GM12865 (cell line): ENCODE data around the gene FARP1.

ENCODE experiments used
- DNase-seq: peaks from one replicate; pipeline ENCODE4 v3.0.0; 2010; ENCODE audit warnings: low read depth
- H3K4me3 ChIP-seq: 2 replicates; pipeline ENCODE4 v1.5.1; 2011; ENCODE audit warnings: mild to moderate bottlenecking, low read depth, low read length, control low read depth
- CTCF ChIP-seq: IDR thresholded peaks from 2 replicates; pipeline ENCODE4 v1.5.1; 2011; ENCODE audit warnings: low read length, control low read depth, low read depth, inconsistent platforms; ENCODE audit not compliant: insufficient read depth; ENCODE audit errors: missing control alignments

Gene FARP1

GRCh38 chr13:98322091-98322718 is 179.3 kb downstream of the FARP1 start:
- no peak overlapping the region for H3K4me3 ChIP-seq
- no peak for DNase-seq
- no peak for TF ChIP-seq CTCF

GRCh38 chr13:98324105-98324504 is 181.2 kb downstream of the FARP1 start:
- no peak for TF ChIP-seq CTCF
- DNase-seq = no peak
- no peak overlapping the region for H3K4me3 ChIP-seq

GRCh38 chr13:98325724-98326123 is 182.8 kb downstream of the FARP1 start:
- TF ChIP-seq CTCF = no peak
- H3K4me3 ChIP-seq = no peak overlapping the region
- DNase-seq = no peak

GRCh38 chr13:98326291-98326690 is 183.4 kb downstream of the FARP1 start:
- no peak for DNase-seq
- H3K4me3 ChIP-seq = no peak overlapping the region

GRCh38 chr13:98327371-98328270 is 184.7 kb downstream of the FARP1 start:
- DNase-seq = no peak
- no peak overlapping the region for H3K4me3 ChIP-seq

More at GRCh38 chr13:98326291-98326690, 183.4 kb downstream of the FARP1 start:
- TF ChIP-seq CTCF = no peak

GRCh38 chr13:98328511-98328910 is 185.6 kb downstream of the FARP1 start:
- DNase-seq = no peak
- no peak for TF ChIP-seq CTCF
- no peak overlapping the region for H3K4me3 ChIP-seq

More at GRCh38 chr13:98327371-98328270, 184.7 kb downstream of the FARP1 start:
- TF ChIP-seq CTCF = no peak

- DNase-seq = no peak
- no peak for TF ChIP-seq CTCF
- no peak overlapping the region for H3K4me3 ChIP-seq
These were observed 189.3 kb downstream of the FARP1 start for GRCh38 chr13:98332222-98332621.
